ENCODE data around the gene STIM2. TPM values are rescaled to one million over a fixed set of nuclear protein-coding genes. Genes with fewer than 3 reads are reported as not detected.

Gene STIM2
- total RNA-seq, 4 donors from 2014 or later = 16.9 to 29.5 (median 22.4) TPM

- TF ChIP-seq, protein P1, sequence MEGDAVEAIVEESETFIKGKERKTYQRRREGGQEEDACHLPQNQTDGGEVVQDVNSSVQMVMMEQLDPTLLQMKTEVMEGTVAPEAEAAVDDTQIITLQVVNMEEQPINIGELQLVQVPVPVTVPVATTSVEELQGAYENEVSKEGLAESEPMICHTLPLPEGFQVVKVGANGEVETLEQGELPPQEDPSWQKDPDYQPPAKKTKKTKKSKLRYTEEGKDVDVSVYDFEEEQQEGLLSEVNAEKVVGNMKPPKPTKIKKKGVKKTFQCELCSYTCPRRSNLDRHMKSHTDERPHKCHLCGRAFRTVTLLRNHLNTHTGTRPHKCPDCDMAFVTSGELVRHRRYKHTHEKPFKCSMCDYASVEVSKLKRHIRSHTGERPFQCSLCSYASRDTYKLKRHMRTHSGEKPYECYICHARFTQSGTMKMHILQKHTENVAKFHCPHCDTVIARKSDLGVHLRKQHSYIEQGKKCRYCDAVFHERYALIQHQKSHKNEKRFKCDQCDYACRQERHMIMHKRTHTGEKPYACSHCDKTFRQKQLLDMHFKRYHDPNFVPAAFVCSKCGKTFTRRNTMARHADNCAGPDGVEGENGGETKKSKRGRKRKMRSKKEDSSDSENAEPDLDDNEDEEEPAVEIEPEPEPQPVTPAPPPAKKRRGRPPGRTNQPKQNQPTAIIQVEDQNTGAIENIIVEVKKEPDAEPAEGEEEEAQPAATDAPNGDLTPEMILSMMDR (IDR thresholded peaks at IDR 0.05) = no peak
- DNase-seq (ENCODE audit: low spot score) (no peak), ATAC-seq (ENCODE audit: low FRiP score) (peak; percentile 1)
Measured at GRCh38 chr4:26860922-26861433, 337 bp downstream of the STIM2 start.

DNA sequence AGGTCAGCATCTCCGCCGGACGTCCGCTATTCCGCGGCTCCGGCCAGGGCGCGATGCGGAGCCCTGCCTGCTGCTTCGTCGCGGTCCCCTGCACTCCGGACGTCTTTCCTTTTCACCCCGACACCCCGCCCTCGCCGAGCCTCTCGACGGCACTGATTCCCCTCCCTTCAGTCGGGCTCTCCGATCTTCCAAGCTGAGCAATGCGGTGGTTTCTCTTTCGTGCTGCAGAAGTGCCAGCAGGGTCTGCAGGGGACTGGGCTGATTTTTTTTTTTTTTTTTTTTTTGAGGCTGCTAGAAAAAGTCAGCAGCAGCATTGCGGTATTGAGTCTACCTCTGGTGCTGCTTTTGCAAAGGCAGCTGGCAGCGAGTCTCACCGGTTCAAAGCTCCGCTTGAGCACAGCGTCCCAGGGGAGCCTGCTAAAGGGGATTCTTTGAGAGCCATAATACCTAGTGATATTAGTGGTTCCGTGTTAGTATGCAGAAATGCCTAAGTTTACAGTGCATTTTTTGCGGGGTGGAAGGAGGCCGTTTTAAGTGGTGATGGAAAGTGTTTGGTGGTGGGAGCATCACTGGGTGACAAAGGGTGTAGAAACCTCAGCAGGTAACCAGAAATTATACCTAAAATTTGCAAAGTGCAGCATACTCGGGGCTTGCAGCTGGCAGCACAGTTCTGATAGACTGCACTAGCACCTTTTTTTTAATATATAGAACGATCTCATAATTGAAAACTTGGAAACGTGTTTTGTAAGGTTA lies 969 bp downstream of the STIM2 start:
- no peak for DNase-seq (ENCODE audit: low spot score)
- TF ChIP-seq, protein P1 (IDR thresholded peaks at IDR 0.05) = no peak

DNA sequence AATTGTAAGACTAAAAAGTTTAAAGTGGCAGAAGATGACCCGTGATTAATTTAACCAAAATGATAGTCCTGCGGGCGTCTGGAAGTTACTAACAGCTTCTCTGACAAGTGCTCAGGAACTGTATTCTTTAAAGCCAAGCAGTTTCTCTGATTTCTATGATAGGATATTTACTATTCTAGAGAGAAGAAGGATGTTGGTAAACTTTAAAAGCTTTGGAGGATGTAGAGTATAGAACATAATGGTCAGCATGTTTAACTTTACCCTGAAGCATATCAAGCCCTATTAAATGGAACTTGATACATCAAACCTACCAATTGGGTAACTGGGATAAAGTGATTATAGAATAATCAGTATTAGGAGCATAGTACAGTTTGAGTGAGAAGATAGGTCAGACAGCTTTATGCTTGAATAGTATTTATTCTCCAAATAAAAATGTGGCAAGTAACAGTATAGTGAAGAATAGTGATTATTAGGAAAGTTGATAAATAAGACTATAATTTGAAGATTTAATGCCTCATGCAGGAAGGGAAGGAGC lies 1.8 kb downstream of the STIM2 start:
- TF ChIP-seq, protein P1 (IDR thresholded peaks at IDR 0.05) = no peak
- DNase-seq (ENCODE audit: low spot score) = no peak
- no peak for ATAC-seq (ENCODE audit: low FRiP score)

More for the DNA sequence above, 969 bp downstream of the STIM2 start:
- no peak for ATAC-seq (ENCODE audit: low FRiP score)

- TF ChIP-seq, protein P1 (IDR thresholded peaks at IDR 0.05) = no peak
- no peak for DNase-seq (ENCODE audit: low spot score)
- ATAC-seq (ENCODE audit: low FRiP score) = no peak
Measured at GRCh38 chr4:26863512-26863911, 2.9 kb downstream of the STIM2 start.

DNA sequence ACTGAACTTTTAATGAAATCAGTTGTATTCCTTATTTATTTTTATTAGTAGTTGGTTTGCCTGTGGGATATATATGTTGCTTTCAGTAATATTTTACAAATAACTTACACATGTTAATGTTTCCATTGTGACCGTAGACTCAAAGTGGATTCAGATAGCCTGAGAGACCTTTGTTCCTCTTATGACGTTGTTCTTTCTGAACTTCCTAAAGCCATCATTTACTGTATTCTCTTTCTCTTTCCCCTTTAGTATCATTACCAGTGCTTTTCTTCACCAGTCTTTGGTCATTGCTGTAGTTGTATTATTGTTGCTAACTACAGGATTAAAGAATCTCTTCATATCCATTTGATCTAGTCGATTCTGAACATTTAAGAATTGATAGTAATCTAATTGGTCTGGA lies 4.3 kb downstream of the STIM2 start:
- ATAC-seq (ENCODE audit: low FRiP score) (no peak), DNase-seq (ENCODE audit: low spot score) (no peak)
- TF ChIP-seq, protein P1 (IDR thresholded peaks at IDR 0.05) = no peak

- ATAC-seq (ENCODE audit: low FRiP score) = no peak
- TF ChIP-seq, protein P1 (IDR thresholded peaks at IDR 0.05) = no peak
- no peak for DNase-seq (ENCODE audit: low spot score)
Measured at GRCh38 chr4:26866203-26866602, 5.6 kb downstream of the STIM2 start.

- ATAC-seq (ENCODE audit: low FRiP score) = no peak
- no peak for DNase-seq (ENCODE audit: low spot score)
- TF ChIP-seq, protein P1 (IDR thresholded peaks at IDR 0.05) = no peak
Measured at GRCh38 chr4:26866781-26867180, 6.1 kb downstream of the STIM2 start.
